HG03442 (cell line): ENCODE results near the gene PER2.
A peak's percentile ranks its signal among the peaks of the same experiment; 100 is the strongest.

Experiments
- ATAC-seq: cut with Tn5 transposase; IDR thresholded peaks from one replicate; pipeline ENCODE4 v1.9.1; 2021; ENCODE audit warnings: mild to moderate bottlenecking, moderate library complexity; ENCODE audit not compliant: unreplicated experiment

The PER2 gene

DNA sequence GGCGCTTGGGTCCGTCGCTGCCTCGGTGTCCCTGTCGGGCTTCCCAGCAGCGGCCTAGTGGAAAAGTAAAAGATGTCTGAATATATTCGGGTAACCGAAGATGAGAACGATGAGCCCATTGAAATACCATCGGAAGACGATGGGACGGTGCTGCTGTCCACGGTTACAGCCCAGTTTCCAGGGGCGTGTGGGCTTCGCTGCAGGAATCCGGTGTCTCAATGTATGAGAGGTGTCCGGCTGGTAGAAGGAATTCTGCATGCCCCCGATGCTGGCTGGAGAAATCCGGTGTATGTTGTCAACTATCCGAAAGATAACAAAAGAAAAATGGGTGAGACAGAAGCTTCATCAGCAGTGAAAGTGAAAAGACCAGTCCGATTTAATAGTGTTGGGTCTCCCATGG, 56.6 kb downstream of the PER2 start:
- no peak for ATAC-seq

DNA sequence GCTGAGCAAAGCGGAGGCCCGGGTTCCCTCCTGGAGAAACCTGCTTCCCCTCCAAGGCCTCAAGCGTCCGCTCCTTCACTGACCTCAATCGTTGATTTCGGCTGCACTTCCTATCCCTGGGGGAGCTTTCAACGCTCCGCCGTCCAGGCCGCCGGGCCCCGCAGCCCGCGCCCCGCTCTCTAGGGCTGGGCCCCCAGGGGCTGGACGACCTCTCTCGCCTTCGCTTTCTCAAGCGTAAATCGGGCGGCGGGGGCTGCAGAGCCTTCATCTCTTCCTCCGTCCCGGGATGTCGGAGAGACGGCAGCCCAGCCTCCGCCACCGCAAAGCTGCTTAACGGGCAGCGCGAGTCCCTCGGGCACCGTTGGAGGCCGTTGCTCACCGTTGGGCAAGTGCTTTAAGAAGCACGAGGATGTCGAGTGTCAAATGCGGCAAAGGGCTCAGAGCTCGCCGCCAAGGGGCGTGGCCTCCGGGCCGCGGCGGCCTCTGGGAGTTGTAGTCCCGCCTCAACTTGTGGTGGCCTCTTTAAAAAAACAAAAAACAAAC, 57.1 kb downstream of the PER2 start:
- ATAC-seq = no peak

DNA sequence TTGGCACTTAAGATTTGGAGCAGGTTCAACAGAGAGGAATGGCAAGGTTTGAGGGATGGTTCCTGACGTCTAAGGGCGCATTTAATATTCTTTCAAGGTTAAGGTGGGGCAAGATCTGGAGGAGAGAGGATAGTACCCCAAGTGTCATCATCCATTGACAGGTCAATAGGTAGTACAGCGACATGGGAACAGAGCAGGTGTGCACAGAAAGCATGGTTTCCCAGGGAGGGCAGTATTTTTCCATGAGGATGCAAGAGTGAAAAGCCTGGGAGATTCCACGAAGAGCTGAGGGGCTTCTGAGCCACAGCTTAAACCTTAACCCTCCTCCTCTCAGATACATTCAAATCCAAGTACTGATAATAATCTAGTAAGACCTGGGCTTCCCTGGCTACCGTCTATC, 57.7 kb downstream of the PER2 start:
- no peak for ATAC-seq

DNA sequence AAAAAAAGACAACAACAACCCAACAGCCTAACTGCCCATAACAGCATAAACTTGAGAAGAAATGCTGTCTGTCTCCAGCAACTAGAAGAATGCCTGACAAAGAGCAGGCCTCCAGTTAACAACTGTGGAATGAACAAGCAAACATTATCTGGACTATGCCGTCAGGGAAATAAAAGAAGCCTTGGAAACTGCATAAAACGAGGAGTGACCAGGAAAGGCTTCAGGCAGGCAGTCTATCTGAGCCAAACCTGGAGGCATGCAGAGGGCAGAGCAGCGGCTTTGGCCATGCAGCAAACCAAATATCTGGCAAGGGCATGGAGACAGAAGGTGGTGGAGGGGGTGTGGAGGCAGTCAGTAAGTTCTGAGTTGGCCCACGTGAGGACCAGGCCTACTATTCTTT, 59.7 kb downstream of the PER2 start:
- no peak for ATAC-seq

DNA sequence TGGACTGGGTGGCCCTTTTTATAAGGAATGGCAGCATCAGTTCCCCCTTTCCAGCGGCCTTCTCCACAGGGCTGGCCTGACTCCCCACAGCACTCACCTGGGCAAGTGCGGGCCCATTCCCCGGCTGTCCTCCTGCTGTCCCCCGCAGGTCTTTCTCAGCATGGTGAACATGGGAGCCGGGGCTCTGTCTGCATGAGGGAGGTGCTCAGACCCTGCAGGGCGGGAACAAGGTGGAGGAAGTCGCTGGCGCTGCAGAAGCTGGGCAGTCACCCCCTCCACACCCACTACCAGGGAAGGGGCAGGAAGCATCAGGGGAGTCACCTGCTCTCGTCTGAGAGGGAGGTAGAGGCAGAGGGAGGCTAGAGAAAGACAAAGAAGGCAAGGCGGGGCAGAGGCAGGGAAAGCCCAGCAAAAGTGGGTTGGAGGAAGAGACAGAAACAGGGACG, 60.8 kb downstream of the PER2 start:
- no peak for ATAC-seq

DNA sequence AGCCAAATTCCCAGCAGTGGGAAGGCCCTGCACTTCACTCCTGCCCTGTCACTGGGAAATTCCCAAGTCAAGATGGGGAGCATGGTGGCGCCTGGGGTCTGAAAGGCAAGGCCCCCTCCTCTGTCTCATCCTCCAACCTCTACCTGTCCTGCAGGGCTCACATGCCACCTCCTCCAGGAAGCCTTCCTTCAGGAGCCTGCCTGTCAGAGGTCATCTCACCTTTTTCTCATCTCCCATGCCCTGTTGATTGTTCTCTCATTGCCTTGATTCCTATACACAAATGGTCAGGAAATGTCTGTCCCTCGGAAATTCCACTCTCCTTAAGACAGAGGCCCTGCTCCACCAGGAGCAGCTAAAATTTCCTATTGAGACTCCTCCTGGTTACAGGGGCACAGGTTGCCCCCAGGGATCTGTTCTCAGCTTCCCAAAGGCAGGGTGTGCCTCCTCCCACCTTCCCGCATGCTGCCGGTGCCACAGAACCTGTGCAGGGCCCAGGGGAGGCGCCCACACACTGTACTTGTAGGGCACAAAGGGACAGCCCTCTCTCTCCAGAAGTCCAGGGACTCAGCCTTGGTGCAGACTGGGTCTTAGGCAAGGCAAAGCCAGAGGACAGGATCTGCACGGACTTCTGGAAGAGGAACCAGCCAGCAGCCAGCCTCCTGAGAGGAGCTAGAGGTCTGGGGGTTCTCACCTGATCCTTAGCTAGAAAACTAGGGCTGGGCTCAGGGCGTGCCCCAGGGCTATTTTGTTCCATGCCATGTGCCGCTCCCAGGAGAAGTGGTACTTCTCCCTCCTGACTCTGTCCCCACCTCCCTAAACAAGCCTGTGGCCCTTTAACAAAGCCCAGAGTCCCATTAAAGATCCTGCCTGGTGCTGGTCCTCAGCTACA, 61.5 kb downstream of the PER2 start:
- ATAC-seq = no peak

DNA sequence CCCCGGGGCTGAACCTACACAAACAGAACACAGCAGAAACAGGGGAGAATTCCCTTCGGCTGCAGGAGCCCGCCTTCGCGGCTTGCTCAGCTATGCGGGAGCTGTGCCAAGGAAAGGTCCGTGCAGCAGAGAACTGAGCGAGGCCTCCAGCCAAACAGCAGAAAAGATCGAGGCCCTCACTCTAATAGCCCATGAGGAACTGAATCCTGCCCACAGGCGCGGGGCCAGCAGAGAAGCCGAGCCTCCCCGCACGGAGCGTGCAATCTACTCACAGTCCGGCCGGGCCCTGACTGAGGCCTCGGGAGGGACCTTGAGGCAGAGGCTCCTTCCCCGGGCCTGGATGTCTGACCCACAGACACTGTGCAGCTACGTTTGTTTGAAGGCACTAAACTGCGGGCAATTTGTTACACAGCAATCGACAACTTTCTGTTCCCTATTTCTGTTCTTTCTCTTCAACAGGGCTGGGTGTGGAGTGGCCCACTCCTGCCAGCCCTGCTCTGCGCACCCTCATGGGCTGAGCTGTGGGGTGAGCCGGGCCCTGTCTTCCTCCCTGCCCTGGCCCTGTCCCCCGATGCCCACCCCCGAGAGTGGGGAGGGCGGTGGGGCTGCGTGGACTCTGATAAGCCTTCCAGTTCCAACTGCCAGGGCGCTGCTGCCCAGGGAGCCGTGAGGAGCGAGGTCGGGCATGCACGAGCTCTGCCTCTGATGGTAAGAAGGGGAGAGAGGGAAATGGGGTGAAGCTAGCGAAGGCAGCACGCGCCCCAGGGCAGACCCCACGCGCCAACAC, 62.3 kb downstream of the PER2 start:
- ATAC-seq = no peak

DNA sequence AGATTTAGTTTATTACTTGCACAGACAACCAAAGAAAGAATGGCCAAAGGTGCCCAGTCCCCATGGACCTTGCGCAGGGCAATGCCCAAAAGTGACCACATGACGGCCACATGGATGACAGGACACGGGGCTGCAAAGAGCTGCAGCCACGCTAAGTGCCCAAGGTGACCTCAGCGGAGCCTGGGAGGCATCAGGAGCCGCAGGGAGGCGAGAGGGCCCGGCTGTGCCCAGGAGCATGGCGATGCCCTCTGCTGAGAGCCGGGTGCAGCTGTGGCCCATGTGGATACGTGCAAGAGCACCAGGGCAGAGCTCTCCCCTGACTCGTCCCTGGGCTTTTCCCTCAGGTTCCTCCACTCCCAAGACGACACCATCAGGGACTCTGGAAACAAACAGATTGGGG, 63.3 kb downstream of the PER2 start:
- ATAC-seq = no peak

DNA sequence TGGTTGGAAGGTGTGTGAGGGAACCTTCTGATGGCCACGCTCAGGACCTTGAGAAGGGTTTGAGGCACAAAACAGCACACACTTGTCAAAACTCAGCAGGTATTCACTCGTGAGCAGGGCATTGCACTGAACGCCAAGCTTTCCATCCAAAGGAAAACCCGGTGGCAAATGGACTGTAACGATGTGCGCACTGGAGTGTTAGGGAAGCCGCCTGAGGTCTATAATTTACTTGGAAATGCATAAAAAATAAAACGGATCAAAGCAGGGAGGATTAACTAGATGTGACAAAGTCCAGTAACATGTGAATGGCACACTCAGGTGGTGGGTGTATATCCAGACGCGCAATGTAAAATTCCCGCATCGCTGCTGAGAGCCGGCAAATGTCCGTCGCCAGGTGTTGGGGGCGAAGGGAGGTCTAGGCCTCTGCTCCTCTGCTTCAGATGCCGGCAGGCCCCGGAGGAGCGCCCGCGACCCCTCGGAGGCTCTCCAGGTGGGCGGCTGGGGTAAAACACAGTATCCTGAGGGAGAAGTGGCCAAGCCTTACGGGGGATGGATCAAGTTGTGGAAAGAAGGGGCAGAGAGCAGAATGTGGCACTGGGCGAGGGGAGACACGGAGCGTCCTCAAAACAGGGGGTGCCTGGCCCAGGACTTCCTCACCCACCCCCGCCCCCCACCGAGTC, 63.9 kb downstream of the PER2 start:
- ATAC-seq = no peak

DNA sequence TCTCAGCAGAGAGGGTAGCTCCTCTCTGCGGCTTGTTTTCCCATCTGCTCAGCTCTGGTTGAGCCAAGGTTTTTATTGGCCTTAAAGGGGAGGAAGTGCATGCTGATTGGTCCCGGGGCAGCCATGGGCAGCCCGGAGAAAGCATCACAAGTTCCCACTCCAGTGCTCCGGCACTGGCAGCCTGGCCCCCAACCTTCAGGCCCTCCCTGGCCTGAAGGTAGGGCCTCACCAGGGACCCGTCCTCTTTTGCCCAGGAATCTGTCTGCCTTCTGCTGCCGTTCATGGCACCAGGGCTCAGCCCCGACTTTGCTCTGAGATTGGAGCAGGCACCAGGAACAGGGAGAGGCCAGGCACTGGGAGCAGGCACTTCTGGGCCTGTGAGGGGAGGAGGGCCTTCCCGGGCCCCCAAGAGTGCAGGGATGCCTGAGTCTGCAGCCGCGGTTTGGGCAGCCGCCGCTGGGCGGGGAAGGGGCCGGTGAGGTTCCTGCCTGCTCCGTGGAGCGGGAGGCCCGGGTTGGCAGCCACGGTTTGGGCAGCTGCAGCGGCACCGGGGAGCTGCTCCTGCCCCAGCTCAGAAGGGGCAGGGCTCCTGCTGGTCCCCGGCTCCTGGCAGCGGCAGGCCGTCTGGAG, 67.4 kb downstream of the PER2 start:
- ATAC-seq = no peak

DNA sequence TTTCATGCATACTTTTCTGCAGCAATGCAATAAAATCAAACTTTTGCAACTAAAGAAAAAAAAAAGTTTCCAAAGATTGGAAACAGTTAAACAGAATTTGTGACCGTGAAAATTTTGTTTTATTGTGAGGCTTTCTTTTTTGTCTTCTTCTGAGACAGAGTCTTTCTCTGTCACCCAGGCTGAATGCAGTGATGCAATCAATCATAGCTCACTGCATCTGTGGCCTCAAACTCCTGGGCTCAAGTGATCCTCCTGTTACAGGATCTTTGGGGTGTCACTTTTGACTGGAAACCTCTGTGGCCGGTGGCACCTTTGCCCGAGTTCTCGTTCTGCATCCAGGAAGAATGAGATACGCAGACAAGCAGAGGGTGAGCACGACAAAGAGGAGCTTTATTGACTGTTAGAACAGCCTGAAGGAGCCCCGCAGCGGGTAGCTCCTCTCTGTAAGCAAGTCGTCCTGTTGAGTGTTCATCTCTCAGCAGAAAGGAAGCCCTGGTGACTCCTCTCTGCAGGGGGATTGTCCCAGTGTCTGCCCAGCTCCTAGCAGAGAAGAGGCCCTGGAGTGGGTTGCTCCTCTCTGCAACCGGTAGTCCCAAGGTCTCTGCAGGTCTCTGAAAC, 68.0 kb downstream of the PER2 start:
- no peak for ATAC-seq

DNA sequence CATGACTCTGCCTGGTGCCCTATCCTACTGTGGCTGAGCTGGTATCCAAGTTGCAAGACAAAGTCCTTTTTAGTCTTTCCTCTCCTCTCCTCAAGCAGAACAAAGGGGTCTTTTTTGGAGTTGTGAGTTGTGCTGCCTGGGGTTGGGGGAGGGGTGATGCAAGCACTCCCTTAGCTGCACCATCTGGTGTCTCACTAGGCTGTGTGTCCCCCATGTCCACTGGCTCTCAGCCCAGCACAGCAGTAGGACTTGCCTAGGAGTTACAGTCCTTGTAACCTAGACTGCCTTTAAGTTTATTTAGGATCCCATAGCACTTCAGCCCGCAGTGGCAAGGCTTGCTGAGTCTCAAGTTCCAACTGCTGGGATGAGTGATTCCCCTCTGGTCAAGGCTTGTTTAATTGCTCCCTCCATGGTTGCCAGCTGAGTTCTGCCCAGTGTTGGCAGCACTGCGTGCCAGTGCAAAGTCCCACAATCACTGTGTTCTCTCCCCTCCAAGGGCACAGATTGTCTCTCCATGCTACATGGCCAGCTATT, 71.7 kb downstream of the PER2 start:
- no peak for ATAC-seq

DNA sequence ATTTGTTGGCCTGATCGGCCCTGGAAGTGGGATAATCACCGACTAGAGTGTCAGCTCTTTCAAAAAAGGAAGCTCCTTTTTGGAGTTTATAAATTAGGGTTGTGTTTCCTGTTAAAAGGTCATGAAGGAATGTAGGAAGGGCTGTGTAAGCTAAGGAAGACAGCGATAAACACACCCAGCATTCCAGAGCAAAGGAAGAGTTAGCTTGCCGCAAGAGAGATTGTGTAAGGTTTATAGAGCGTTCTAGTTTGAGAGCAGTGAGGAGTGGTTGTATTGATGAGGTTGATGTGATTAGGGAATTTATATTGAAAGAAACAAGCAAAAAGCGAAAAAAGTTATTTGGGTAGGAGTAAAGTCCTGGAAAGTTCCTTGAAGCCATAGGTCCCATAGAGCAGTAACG, 81.4 kb downstream of the PER2 start:
- ATAC-seq = no peak

DNA sequence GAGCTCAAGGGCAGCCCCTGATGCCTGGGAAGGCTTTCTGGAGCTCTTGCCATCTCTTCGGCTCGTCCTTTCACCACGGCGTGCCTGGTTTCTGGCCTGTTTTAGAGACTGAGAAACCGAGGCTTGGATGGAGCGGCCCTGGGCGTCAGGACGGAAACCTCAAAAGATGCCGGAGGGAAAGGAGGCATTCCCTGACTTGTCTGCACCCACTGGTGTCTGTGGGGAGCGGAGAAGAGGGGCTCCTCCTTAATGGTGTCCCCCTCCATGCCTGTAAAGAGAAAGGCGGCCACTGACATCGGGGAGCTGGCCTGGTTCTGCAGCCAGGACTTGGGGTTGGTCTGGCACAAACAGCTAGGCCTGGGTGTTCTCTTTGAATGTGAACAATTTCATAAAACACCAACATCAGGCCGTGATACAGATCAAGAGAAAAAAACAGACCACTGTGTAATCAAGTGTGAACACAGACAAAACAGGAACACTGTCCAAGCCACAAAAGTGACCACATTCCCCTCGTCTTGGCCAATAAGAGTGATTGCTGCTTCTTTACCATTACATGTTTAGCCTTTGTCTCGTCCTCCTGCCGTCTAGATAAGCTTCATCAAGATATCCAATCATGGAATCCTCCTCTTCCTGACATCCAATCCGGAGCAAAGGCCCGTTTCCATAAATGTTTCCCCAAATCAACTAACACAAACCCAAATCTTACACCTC, 84.3 kb downstream of the PER2 start:
- no peak for ATAC-seq

DNA sequence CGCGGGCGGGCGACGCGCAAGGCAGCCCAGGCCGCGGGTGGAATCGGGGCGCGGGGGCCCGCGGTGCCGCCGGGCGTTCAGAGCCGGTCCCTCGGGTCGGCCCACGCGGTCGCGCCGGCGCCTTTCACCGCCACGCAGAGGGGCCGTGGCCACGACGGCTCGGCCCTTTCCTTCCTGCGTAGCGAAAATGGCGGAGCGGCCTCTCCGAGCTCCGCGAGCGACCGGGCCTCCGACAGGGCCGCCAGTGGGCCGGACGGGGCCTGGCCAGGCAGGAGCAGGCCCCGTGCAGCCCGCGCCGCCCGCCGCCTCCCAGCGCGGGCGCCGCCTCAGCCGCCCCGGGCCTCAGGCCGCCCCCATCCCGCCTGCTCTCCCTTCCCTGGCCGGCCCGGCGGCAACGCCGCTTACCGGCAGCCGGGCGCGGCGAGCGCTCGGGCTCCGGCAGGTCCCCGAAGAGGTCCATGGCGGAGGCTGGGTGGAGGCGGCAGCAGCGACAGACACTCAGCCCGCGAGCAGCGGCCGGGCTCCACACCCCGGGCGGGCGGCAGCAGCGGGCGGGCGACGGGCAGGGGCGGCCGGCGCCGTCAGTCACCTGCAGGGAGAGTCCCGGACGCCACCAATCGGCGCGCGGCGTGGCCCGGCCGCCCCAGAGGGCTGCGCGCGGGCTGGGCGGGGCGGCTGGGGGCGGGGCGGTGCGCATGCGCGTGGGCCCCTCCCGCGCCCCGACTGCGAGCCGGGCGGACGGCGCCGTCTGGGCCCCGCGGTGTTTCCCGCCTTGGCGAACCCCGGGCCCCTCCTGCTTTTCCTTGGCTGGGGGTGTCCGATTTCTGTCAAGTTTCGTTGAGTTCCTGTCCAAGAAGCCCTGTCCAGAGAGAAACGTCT, 85.1 kb downstream of the PER2 start, which contains the start of gene ILKAP:
Gene ILKAP, minus strand, starts transcription at position 602 of the 879 bp plus-strand sequence. Its CDS starts 142 bp downstream, at position 460.
- peak; percentile 92 for ATAC-seq

DNA sequence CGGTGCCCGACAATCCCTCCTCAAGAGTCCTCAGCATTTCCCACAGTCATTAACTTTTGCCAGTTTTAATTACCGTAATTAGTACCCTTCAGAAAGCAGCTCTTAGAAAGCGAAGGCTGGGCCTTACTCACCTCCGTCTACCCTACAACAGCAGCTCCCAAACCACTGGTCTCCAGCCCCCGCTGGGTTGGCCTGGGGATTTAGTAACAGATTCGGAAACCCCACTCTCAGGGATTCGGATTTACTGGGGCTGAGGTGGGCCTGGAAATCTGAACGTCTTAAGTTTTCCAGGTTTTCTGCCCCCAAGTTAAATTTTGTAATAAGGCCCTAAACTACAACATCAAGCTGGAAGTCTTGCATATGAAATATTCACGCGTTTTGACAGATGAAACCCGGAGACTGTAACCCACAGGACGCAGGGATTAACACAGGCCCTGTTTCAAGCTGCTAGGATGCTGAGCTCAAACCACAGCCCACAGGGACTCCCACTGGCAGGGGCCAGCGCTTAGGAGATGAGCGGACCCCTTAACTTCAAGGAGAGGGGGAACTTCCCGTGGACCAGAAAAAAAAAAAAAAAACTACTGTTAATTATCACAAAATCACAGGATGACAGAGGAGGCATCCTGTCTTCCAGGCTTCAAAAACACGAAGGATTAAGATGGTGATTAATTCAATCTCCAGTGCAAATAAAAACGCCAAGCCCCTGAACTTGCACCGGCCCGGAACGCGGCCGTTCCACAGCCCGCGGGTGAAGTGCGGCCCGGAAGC, 85.9 kb downstream of the PER2 start:
- ATAC-seq = no peak
